Bronchial epithelial cell (primary cell): ENCODE measurements around the gene HDAC10. TPM values are rescaled to one million over a fixed set of nuclear protein-coding genes. Genes with fewer than 3 reads are reported as not detected.

Experiments
- DNase-seq: peaks from one replicate; pipeline ENCODE4 v3.0.0-alpha.2; 2010; ENCODE audit warnings: low read depth
- FAIRE-seq: peaks from 2 replicates; lab custom pipeline; 2011; peaks lifted over from hg19 to GRCh38; lab: Jason Lieb, UNC
- H3K27me3 ChIP-seq: 2 replicates; pipeline ENCODE4 v1.5.1; 2011; ENCODE audit warnings: low read length; ENCODE audit not compliant: control insufficient read depth, insufficient read depth
- H3K36me3 ChIP-seq: 2 replicates; pipeline ENCODE4 v1.5.1; 2011; ENCODE audit warnings: low read length; ENCODE audit not compliant: control insufficient read depth, insufficient read depth
- H3K4me3 ChIP-seq: 2 replicates; pipeline ENCODE4 v1.5.1; 2011; ENCODE audit warnings: mild to moderate bottlenecking, low read depth, low read length, control low read depth
- total RNA-seq: library from RNA; depleted of rRNA; stranded (reverse); fragments of >200 nt; gene quantifications from 2 replicates; pipeline ENCODE4 v1.2.1, GENCODE V29; 2014
- TF ChIP-seq, protein P1 (sequence below): IDR thresholded peaks from 2 replicates; pipeline ENCODE4 v1.5.1; 2011; ENCODE audit warnings: mild to moderate bottlenecking, moderate library complexity, low read length, control low read depth, inconsistent platforms; ENCODE audit not compliant: insufficient read depth, severe bottlenecking

HDAC10 gene, protein sequence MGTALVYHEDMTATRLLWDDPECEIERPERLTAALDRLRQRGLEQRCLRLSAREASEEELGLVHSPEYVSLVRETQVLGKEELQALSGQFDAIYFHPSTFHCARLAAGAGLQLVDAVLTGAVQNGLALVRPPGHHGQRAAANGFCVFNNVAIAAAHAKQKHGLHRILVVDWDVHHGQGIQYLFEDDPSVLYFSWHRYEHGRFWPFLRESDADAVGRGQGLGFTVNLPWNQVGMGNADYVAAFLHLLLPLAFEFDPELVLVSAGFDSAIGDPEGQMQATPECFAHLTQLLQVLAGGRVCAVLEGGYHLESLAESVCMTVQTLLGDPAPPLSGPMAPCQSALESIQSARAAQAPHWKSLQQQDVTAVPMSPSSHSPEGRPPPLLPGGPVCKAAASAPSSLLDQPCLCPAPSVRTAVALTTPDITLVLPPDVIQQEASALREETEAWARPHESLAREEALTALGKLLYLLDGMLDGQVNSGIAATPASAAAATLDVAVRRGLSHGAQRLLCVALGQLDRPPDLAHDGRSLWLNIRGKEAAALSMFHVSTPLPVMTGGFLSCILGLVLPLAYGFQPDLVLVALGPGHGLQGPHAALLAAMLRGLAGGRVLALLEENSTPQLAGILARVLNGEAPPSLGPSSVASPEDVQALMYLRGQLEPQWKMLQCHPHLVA
- 9.7 and 13.8 TPM in 2 replicates for total RNA-seq

DNA sequence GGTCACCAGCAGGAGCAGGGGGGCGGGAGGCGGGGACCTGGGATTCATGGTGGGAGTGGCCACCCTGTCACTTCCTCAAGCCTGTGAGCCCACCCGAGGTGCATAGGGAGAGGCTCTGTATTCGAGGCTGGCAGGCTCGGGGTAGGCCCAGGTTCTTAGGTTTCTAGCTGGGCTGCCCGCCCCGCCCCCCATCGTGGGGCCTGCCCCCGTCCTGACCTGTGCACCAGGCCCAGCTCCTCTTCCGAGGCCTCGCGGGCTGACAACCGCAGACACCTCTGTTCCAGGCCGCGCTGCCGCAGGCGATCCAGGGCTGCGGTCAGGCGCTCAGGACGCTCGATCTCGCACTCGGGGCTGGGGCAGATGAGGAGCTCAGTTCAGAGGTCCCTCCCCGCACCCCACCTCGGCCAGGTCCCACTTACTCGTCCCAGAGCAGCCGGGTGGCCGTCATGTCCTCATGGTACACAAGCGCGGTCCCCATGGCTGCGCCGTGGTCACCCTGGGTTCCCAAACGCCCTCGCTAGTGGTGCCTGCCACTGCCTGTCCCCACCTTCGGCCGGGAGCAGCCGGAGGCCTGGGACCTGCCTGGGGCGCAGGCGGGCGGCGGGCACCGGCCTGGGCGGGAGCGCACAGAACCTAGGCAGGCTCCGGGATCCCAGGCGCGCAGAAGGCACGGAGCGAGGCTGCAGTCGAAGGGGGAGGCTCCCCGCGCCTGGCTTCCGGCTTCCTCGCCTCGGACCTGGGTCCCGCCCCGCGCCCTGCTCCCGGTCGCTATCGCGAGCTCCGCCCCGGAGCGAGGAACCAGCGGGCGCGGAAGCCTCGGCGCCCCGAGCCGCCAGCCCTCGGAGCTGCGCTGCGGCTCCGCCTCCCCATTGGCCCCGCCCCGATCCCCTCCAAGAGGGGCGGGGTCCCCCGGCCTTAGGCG is at the start of gene HDAC10:
Gene HDAC10, minus strand, starts transcription at position 711 of the 922 bp plus-strand sequence. Its CDS starts 233 bp downstream, at position 478.
- Histone ChIP-seq H3K27me3 (no peaks in the 10 kb centered on the region), H3K4me3 (peak within 1 kb of the TSS; percentile 76), H3K36me3 (peaks cover 22% of the 10 kb centered on the region)
- TF ChIP-seq, protein P1, sequence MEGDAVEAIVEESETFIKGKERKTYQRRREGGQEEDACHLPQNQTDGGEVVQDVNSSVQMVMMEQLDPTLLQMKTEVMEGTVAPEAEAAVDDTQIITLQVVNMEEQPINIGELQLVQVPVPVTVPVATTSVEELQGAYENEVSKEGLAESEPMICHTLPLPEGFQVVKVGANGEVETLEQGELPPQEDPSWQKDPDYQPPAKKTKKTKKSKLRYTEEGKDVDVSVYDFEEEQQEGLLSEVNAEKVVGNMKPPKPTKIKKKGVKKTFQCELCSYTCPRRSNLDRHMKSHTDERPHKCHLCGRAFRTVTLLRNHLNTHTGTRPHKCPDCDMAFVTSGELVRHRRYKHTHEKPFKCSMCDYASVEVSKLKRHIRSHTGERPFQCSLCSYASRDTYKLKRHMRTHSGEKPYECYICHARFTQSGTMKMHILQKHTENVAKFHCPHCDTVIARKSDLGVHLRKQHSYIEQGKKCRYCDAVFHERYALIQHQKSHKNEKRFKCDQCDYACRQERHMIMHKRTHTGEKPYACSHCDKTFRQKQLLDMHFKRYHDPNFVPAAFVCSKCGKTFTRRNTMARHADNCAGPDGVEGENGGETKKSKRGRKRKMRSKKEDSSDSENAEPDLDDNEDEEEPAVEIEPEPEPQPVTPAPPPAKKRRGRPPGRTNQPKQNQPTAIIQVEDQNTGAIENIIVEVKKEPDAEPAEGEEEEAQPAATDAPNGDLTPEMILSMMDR: no peak
- no peak for FAIRE-seq
- DNase-seq: peak; percentile 55

DNA sequence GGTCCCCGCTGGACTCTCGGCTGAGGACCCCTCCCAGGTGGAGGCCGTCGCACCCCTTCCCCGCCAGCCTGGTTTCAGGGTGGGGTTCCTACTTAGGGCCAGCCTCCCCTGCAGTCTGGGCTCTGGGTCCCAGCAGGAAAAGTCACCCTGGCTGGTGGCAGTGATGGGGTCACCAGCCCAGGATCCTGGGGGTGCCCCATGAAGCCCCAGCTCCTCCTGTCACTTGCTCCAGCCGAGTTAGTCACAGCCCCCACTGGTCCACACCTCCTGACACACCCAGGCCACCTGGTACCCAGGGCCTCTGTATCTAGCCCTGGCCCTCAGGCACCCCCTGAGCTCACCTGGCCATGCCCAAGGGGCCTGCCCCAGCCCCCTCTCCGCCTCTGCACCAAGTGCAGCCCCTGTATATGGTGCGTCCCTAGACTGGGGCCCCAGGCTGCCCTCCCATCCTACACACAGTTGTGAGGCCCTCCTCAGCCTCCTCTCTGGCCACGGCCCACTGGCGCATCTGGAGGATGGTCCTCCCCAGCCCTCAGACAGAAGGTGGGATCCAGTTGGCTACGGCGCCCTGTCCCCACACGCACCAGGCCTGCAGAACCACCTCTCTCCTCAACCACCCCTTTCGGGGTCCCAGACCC is 49.7 kb upstream of the HDAC10 start:
- DNase-seq: no peak
- no peak overlapping the region for H3K4me3 ChIP-seq

DNA sequence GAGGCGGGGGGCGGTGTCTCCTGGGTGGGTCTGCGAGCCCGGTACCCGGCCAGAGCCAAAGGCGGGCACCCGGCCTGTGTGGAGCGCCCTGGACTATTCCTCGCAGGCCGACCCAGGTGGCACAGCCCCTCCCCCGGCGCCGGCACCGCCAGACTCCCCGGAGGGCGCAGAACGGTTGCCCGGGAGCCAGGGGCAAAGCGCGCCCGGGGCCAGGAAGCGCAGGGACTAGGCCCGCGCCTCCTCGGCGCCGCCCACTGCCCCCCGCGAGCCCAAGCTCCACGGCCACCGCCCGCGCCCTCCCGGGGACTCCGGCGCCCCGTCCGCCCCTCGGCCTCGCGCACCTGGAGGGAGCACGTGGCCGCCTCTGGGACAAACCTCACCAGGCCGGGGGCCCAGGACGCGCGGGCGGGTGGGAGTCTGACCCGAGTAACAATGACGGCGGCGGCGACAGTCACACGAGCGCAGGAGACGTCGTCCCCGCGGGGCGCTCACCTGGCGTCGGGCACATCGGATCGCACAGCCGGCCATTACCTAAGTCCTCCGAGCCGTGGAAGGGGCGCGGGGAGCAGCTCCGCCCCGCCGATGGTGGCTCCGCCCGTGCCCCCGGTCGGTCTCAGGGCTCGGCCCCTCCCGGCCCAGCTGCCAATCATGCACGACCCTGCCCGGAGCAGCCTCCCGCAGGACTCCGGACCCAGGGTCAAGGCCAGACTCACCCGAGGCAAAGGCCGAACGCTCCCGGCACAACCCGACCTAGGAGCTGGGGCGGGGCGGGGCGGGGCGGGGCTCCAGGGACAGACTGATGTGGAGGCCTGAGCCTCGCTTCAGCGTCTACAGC is 48.9 kb upstream of the HDAC10 start:
- DNase-seq (no peak), FAIRE-seq (no peak)
- H3K27me3 ChIP-seq: no peaks in the 10 kb centered on the region
- H3K4me3 ChIP-seq: peak overlapping the region; percentile 24
- TF ChIP-seq, protein P1: no peak
- peaks cover 28% of the 10 kb centered on the region for H3K36me3 ChIP-seq

More for the DNA sequence above, 49.7 kb upstream of the HDAC10 start:
- FAIRE-seq: no peak
- peaks cover 28% of the 10 kb centered on the region for H3K36me3 ChIP-seq
- TF ChIP-seq, protein P1: no peak
- no peaks in the 10 kb centered on the region for H3K27me3 ChIP-seq

DNA sequence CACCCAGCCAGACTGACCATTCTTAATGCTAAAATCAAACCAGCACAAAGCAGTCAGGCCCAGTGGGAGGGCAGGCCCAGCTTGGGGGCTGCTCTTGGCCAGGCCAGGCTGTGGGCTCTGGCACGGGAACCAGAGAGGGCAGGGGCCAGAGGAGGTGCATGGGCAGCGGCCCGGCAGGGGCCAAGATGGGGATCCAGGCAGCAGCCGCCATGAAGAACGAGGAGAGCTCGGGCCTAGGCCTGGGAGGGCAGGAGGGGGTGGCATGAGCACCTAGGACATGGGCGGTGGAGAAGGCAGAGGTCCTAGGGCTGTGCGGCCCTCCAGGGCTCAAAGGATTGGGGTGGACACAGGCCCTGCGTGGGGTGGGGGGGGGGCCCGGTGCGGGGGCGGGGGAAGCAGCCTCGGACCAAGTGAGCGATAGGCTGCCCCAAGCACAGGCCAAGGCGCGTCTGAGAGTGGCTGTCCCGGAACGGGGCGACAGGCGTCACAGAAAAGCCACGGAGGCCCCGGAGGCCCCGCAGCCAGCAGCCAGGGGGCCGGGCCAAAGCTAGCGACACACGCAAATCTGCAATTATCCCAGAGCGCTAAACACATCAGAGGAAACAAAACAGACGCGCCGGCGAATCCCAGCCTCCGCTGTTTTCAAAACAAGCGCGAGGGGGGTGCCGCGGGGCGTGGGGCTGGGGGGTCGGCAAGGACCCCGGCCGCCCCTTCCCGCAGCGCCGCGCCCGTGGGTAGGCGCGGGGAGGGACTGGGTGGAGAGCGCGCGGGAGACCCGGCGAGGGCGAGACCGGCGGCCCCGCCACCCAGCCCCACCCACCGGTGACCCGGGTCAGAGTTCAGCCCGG is 48.1 kb upstream of the HDAC10 start:
- Histone ChIP-seq H3K36me3 (peaks cover 25% of the 10 kb centered on the region), H3K4me3 (peak overlapping the region; percentile 19), H3K27me3 (no peaks in the 10 kb centered on the region)
- DNase-seq: no peak
- TF ChIP-seq, protein P1: no peak
- no peak for FAIRE-seq
